Prostate gland (tissue), 2 donors: ENCODE results near the gene UBTD2.
A peak's percentile ranks its signal among the peaks of the same experiment; 100 is the strongest.

Source experiments
- POLR2A ChIP-seq: fragments of 450-650 bp; IDR thresholded peaks from one replicate; pipeline ENCODE4 v1.6.1; 2016; ENCODE audit warnings: antibody characterized with exemption, mild to moderate bottlenecking
- POLR2AphosphoS5 ChIP-seq: sonication (generic); formaldehyde crosslinking; IDR thresholded peaks from one replicate; pipeline ENCODE4 v1.6.1; 2017; ENCODE audit warnings: antibody characterized with exemption
- TF ChIP-seq, protein P1 (sequence below), 4 experiments: fragments of 200-600 bp in 2 of 4; fragments of 450-650 bp in 2 of 4; sonication (generic) in 2 of 4; IDR thresholded peaks; 1 replicate in 3 of 4; 2 replicates in 1 of 4; pipeline ENCODE4 v1.5.1; 2016 to 2019; ENCODE audit warnings: antibody characterized with exemption in 4 of 4, mild to moderate bottlenecking in 2 of 4, moderate library complexity in 2 of 4

DNA sequence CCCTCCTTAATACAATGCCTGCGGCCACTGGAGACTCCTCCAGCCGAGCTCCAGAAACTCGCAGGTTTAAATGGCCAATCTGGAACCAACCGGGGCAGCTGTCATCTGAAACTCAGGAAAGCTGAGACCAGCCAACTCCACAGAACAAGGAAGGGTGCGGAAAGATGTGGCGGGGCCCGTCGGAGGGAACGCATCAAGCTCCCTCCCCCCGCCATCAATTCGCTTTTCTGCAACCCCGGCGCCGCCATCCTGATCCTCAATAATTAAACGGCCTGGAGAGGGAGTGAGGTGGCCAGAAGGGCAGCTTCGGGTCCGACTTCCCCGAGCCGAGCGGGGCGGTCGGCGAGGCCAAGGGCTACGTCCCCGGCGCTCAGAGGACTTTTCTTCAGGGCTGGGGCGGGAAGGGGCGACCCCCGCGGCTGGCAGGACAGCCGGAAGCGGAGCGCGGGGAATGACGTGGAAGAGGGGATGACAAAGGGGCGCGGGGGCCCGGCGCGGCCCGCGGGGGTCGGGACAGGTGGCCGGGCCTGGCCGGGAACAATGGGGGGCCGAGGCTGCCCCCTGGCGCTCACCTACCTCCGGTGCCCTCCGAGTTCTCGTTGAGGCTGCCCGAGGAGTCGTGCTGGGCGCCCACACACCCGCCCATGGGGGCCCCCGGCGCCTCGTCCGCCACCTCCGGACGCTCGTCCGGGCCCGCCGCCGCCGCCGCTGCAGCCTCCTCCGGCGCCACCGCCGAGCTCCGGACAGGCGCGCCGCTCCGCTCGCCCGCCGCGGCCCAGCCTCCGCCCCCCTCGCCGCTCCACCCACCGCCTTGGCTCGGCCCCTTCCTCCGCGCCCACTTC is at the start of gene UBTD2:
- TF ChIP-seq, protein P1, sequence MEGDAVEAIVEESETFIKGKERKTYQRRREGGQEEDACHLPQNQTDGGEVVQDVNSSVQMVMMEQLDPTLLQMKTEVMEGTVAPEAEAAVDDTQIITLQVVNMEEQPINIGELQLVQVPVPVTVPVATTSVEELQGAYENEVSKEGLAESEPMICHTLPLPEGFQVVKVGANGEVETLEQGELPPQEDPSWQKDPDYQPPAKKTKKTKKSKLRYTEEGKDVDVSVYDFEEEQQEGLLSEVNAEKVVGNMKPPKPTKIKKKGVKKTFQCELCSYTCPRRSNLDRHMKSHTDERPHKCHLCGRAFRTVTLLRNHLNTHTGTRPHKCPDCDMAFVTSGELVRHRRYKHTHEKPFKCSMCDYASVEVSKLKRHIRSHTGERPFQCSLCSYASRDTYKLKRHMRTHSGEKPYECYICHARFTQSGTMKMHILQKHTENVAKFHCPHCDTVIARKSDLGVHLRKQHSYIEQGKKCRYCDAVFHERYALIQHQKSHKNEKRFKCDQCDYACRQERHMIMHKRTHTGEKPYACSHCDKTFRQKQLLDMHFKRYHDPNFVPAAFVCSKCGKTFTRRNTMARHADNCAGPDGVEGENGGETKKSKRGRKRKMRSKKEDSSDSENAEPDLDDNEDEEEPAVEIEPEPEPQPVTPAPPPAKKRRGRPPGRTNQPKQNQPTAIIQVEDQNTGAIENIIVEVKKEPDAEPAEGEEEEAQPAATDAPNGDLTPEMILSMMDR (IDR thresholded peaks at IDR 0.05): peak; percentile 31 to 63 (median 44)
- TF ChIP-seq POLR2A: peak; percentile 27
- TF ChIP-seq POLR2AphosphoS5: peak; percentile 40
